ENCODE data around the gene PACRG. TPM values are rescaled to one million over a fixed set of nuclear protein-coding genes. Genes with fewer than 3 reads are reported as not detected.

PACRG gene
- total RNA-seq, 1 experiment from 2014 or later = 0.26 TPM

DNA sequence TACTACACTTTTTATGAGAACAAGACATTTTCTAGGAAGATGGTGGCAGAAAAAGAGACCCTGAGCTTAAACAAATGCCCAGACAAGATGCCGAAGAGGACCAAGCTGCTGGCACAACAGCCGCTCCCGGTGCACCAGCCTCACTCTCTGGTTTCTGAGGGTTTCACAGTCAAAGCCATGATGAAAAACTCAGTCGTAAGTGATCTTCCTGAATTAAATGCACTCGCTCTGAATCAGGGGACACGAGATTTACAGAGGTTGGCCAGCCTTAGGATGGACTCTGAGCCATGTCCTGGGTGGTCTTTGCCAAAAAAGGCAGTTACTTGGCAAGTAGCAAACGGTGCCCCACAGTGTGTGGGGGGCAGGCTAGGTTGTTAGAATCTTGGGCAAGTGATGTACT is 423 bp downstream of the PACRG start:
- Histone ChIP-seq H3K23ac (ENCODE audit: insufficient read length, low read depth, low read length) (no peak overlapping the region), H3T11ph (ENCODE audit: low read length) (peak overlapping the region; percentile 60), H2BK15ac (ENCODE audit: low read depth, low read length) (no peak overlapping the region), H2AFZ (ENCODE audit: low read length) (no peak overlapping the region), H3K27ac (ENCODE audit: insufficient read length, low read depth, low read length) (no peak overlapping the region), H3K4ac (ENCODE audit: low read depth, low read length) (no peak overlapping the region; the same call in 1 of the 2 replicates), H2BK12ac (ENCODE audit: insufficient read length, low read depth, low read length) (no peak overlapping the region), H4K20me1 (ENCODE audit: control insufficient read depth, insufficient read depth, insufficient read length) (no peaks in the 10 kb centered on the region), H3K18ac (ENCODE audit: insufficient read length, low read depth, low read length) (peak overlapping the region; percentile 87), H3K79me2 (ENCODE audit: insufficient read depth, low read length) (no peaks in the 10 kb centered on the region), H4K5ac (ENCODE audit: insufficient read length, low read depth, low read length) (no peak overlapping the region), H3K23me2 (ENCODE audit: insufficient read length, low read depth, low read length, poor library complexity, severe bottlenecking) (no peaks in the 10 kb centered on the region), H3K4me1 (ENCODE audit: insufficient read depth, low read length) (peaks cover 3% of the 10 kb centered on the region; the same call in 1 of the 2 replicates), H2BK120ac (ENCODE audit: low read depth, low read length, poor library complexity, severe bottlenecking) (no peak overlapping the region), H3K4me2 (ENCODE audit: insufficient read depth, insufficient read length, low read length) (no peak overlapping the region), H3K9ac (ENCODE audit: extremely low read depth, insufficient read length, low read length) (no peak overlapping the region), H2BK20ac (ENCODE audit: low read depth, low read length, poor library complexity, severe bottlenecking) (no peak overlapping the region), H4K8ac (replicated peaks; ENCODE audit: insufficient read length, low read depth, low read length) (no peak overlapping the region), H3K9me3 (ENCODE audit: control insufficient read depth, low read depth, low read length) (no peaks in the 10 kb centered on the region), H4K91ac (ENCODE audit: insufficient read length, low read depth, low read length) (no peak overlapping the region), H3K79me1 (ENCODE audit: insufficient read depth, low read depth, low read length, poor library complexity, severe bottlenecking) (no peaks in the 10 kb centered on the region), H3K14ac (ENCODE audit: insufficient read depth, low read length) (peak overlapping the region; percentile 77; the same call in 1 of the 2 replicates), H2AK5ac (ENCODE audit: insufficient read length, low read length) (no peak overlapping the region), H2BK5ac (ENCODE audit: insufficient read length, low read length) (no peak overlapping the region), H3K27me3 (ENCODE audit: insufficient read depth, low read length) (no peaks in the 10 kb centered on the region), H3K56ac (ENCODE audit: insufficient read length, low read depth, low read length) (no peak overlapping the region)
- no peaks in the 10 kb centered on the region; a peak in 1 of 5 replicates for H3K9me3 Mint-ChIP-seq
- DNase-seq = no peak
- peak overlapping the region; percentile 65 to 95 (median 79); a peak in 4 of 7 replicates for H3K27ac Mint-ChIP-seq
- peaks cover 4% of the 10 kb centered on the region for H3K27me3 Mint-ChIP-seq (ENCODE audit: low read depth)
- H3K4me3 Mint-ChIP-seq = peak overlapping the region; percentile 51 to 59
- peaks cover 19% of the 10 kb centered on the region in 2 experiments for H3K4me1 Mint-ChIP-seq
- TF ChIP-seq CTCF (conservative IDR thresholded peaks at IDR 0.05) = no peak
- WGBS (ENCODE audit: extremely low coverage, insufficient read length, low lambda C conversion rate) = no CpG with 5 or more reads among the region's 7 CpGs
- no peaks in the 10 kb centered on the region for H3K36me3 Mint-ChIP-seq (ENCODE audit: insufficient read depth in 1 of 3, low read depth in 3 of 3)
